ENCODE measurements around the gene ZCWPW1.
"Not testable (repeated sequence)": the region's sequence is repeated elsewhere in the genome, so short reads cannot be mapped to it uniquely, and the experiment has no call there.

ZCWPW1 gene

GRCh38 chr7:100456562-100456961 lies 28.1 kb upstream of the ZCWPW1 start:
- DNase-seq (ENCODE audit: low spot score) (no peak), FAIRE-seq (no peak)

- DNase-seq (ENCODE audit: low spot score) (no peak), FAIRE-seq (no peak)
These were observed 26.7 kb upstream of the ZCWPW1 start for GRCh38 chr7:100455206-100455605.

GRCh38 chr7:100453854-100454253 lies 25.4 kb upstream of the ZCWPW1 start:
- DNase-seq (ENCODE audit: low spot score); FAIRE-seq: not testable (repeated sequence)

- FAIRE-seq (no peak), DNase-seq (ENCODE audit: low spot score) (no peak)
These were observed 24.0 kb upstream of the ZCWPW1 start for GRCh38 chr7:100452513-100452912.

GRCh38 chr7:100449190-100449795 lies 20.8 kb upstream of the ZCWPW1 start:
- no peak for FAIRE-seq
- no peak for DNase-seq (ENCODE audit: low spot score)

GRCh38 chr7:100447363-100447762 lies 18.9 kb upstream of the ZCWPW1 start:
- not testable (repeated sequence) for DNase-seq (ENCODE audit: low spot score); FAIRE-seq

- no peak for DNase-seq (ENCODE audit: low spot score)
- FAIRE-seq: no peak
These were observed 17.5 kb upstream of the ZCWPW1 start for GRCh38 chr7:100446040-100446439.

- peak; percentile 53 for DNase-seq (ENCODE audit: low spot score)
- FAIRE-seq: no peak
These were observed 16.1 kb upstream of the ZCWPW1 start for GRCh38 chr7:100444311-100445278.

GRCh38 chr7:100443096-100443840 lies 14.8 kb upstream of the ZCWPW1 start:
- FAIRE-seq (no peak), DNase-seq (ENCODE audit: low spot score) (no peak)

- FAIRE-seq (no peak), DNase-seq (ENCODE audit: low spot score) (no peak)
These were observed 13.4 kb upstream of the ZCWPW1 start for GRCh38 chr7:100441641-100442535.

GRCh38 chr7:100439244-100439643 lies 10.7 kb upstream of the ZCWPW1 start:
- FAIRE-seq; DNase-seq (ENCODE audit: low spot score): not testable (repeated sequence)

GRCh38 chr7:100438731-100439130 lies 10.2 kb upstream of the ZCWPW1 start:
- FAIRE-seq; DNase-seq (ENCODE audit: low spot score): not testable (repeated sequence)

GRCh38 chr7:100438172-100438571 lies 9.7 kb upstream of the ZCWPW1 start:
- FAIRE-seq: no peak
- DNase-seq (ENCODE audit: low spot score): no peak

- DNase-seq (ENCODE audit: low spot score): no peak
- FAIRE-seq: no peak
These were observed 8.9 kb upstream of the ZCWPW1 start for GRCh38 chr7:100437150-100438100.

GRCh38 chr7:100435401-100436304 lies 7.2 kb upstream of the ZCWPW1 start:
- DNase-seq (ENCODE audit: low spot score): peak; percentile 50
- FAIRE-seq: no peak

- FAIRE-seq (no peak), DNase-seq (ENCODE audit: low spot score) (no peak)
These were observed 6.0 kb upstream of the ZCWPW1 start for GRCh38 chr7:100434297-100435144.

- DNase-seq (ENCODE audit: low spot score) (no peak), FAIRE-seq (no peak)
These were observed 5.2 kb upstream of the ZCWPW1 start for GRCh38 chr7:100433592-100434296.
